H9 (cell line): ENCODE data around the gene NDST1. TPM values are rescaled to one million over a fixed set of nuclear protein-coding genes. Genes with fewer than 3 reads are reported as not detected.

Source experiments
- DNase-seq: peaks from one replicate; pipeline ENCODE4 v3.0.0-alpha.2; 2017
- H2AFZ ChIP-seq: one replicate; pipeline ENCODE4 v1.6.1; 2013; ENCODE audit warnings: mild to moderate bottlenecking, low read length, control low read depth, moderate library complexity
- H2AK5ac ChIP-seq: 2 replicates; pipeline ENCODE4 v1.6.1; 2013; ENCODE audit warnings: low read length, control low read depth, mixed read lengths; ENCODE audit not compliant: insufficient read length
- H2BK120ac ChIP-seq: one replicate; pipeline ENCODE4 v1.6.1; 2013; ENCODE audit warnings: low read depth, mild to moderate bottlenecking, low read length, control low read depth, inconsistent platforms; ENCODE audit not compliant: poor library complexity, severe bottlenecking
- H2BK12ac ChIP-seq: 2 replicates; pipeline ENCODE4 v1.6.1; 2013; ENCODE audit warnings: low read length, control low read depth, mixed read lengths, low read depth; ENCODE audit not compliant: insufficient read length
- H2BK15ac ChIP-seq: 2 replicates; pipeline ENCODE4 v1.6.1; 2013; ENCODE audit warnings: low read depth, low read length, control low read depth
- H2BK20ac ChIP-seq: one replicate; pipeline ENCODE4 v1.6.1; 2013; ENCODE audit warnings: low read depth, mild to moderate bottlenecking, low read length, control low read depth, inconsistent platforms; ENCODE audit not compliant: poor library complexity, severe bottlenecking
- H2BK5ac ChIP-seq: 2 replicates; pipeline ENCODE4 v1.6.1; 2013; ENCODE audit warnings: low read length, control low read depth, mixed read lengths; ENCODE audit not compliant: insufficient read length
- H3K14ac ChIP-seq: 2 replicates; pipeline ENCODE4 v1.6.1; 2013; ENCODE audit warnings: low read length, control low read depth; ENCODE audit not compliant: insufficient read depth
- H3K18ac ChIP-seq: 2 replicates; pipeline ENCODE4 v1.6.1; 2013; ENCODE audit warnings: low read depth, mild to moderate bottlenecking, mixed read lengths, low read length, control low read depth; ENCODE audit not compliant: insufficient read length
- H3K23ac ChIP-seq: 2 replicates; pipeline ENCODE4 v1.6.1; 2013; ENCODE audit warnings: low read length, control low read depth, mixed read lengths, low read depth; ENCODE audit not compliant: insufficient read length
- H3K23me2 ChIP-seq: 2 replicates; pipeline ENCODE4 v1.6.1; 2013; ENCODE audit warnings: low read depth, mild to moderate bottlenecking, mixed read lengths, low read length, control low read depth; ENCODE audit not compliant: insufficient read length, poor library complexity, severe bottlenecking
- H3K27ac ChIP-seq: 2 replicates; pipeline ENCODE4 v1.5.1; 2013; ENCODE audit warnings: low read length, control low read depth, mixed read lengths, low read depth; ENCODE audit not compliant: insufficient read length
- H3K27me3 ChIP-seq: 2 replicates; pipeline ENCODE4 v1.6.1; 2013; ENCODE audit warnings: low read length, control low read depth, inconsistent platforms; ENCODE audit not compliant: insufficient read depth
- H3K4ac ChIP-seq: 2 replicates; pipeline ENCODE4 v1.6.1; 2013; ENCODE audit warnings: low read depth, mild to moderate bottlenecking, control low read depth, inconsistent platforms, low read length, moderate library complexity
- H3K4me1 ChIP-seq: 2 replicates; pipeline ENCODE4 v1.6.1; 2013; ENCODE audit warnings: low read length, control low read depth, inconsistent platforms; ENCODE audit not compliant: insufficient read depth
- H3K4me2 ChIP-seq: 2 replicates; pipeline ENCODE4 v1.6.1; 2013; ENCODE audit warnings: low read length, control low read depth, mixed read lengths; ENCODE audit not compliant: insufficient read length, insufficient read depth
- H3K56ac ChIP-seq: 2 replicates; pipeline ENCODE4 v1.6.1; 2013; ENCODE audit warnings: low read depth, mild to moderate bottlenecking, mixed read lengths, low read length, control low read depth; ENCODE audit not compliant: insufficient read length
- H3K79me1 ChIP-seq: 2 replicates; pipeline ENCODE4 v1.6.1; 2013; ENCODE audit warnings: low read depth, mild to moderate bottlenecking, moderate library complexity, low read length, control low read depth, inconsistent platforms; ENCODE audit not compliant: insufficient read depth, poor library complexity, severe bottlenecking
- H3K79me2 ChIP-seq: 2 replicates; pipeline ENCODE4 v1.6.1; 2013; ENCODE audit warnings: low read length, control low read depth, inconsistent platforms; ENCODE audit not compliant: insufficient read depth
- H3K9ac ChIP-seq: 2 replicates; pipeline ENCODE4 v1.6.1; 2013; ENCODE audit warnings: low read length, control low read depth, mixed read lengths; ENCODE audit not compliant: insufficient read length; ENCODE audit errors: extremely low read depth
- H3K9me3 ChIP-seq: one replicate; pipeline ENCODE4 v1.6.1; 2013; ENCODE audit warnings: low read depth, low read length, inconsistent platforms; ENCODE audit not compliant: control insufficient read depth
- H3T11ph ChIP-seq: one replicate; pipeline ENCODE4 v1.6.1; 2013; ENCODE audit warnings: mild to moderate bottlenecking, low read length, control low read depth, inconsistent platforms
- H4K20me1 ChIP-seq: one replicate; pipeline ENCODE4 v1.6.1; 2013; ENCODE audit not compliant: control insufficient read depth, insufficient read length, insufficient read depth
- H4K5ac ChIP-seq: 2 replicates; pipeline ENCODE4 v1.6.1; 2013; ENCODE audit warnings: low read depth, mild to moderate bottlenecking, mixed read lengths, low read length, control low read depth; ENCODE audit not compliant: insufficient read length
- H4K8ac ChIP-seq: replicated peaks from 2 replicates; pipeline ENCODE4 v1.6.1; 2013; ENCODE audit warnings: low read length, control low read depth, mixed read lengths, low read depth; ENCODE audit not compliant: insufficient read length
- H4K91ac ChIP-seq: 2 replicates; pipeline ENCODE4 v1.6.1; 2013; ENCODE audit warnings: low read depth, mild to moderate bottlenecking, moderate library complexity, mixed read lengths, low read length, control low read depth; ENCODE audit not compliant: insufficient read length
- H3K27ac Mint-ChIP-seq, 3 experiments: 2 replicates in 2 of 3; 3 replicates in 1 of 3; pipeline ENCODE4 v1.8.0; 2020 to 2021; ENCODE audit warnings: mixed read lengths in 3 of 3, mild to moderate bottlenecking in 1 of 3, moderate library complexity in 1 of 3
- H3K27me3 Mint-ChIP-seq: 2 replicates; pipeline ENCODE4 v1.8.0; 2021; ENCODE audit warnings: low read depth, mild to moderate bottlenecking, moderate library complexity, mixed read lengths
- H3K36me3 Mint-ChIP-seq, 3 experiments: 2 replicates in 2 of 3; 3 replicates in 1 of 3; pipeline ENCODE4 v1.8.0; 2020 to 2021; ENCODE audit warnings: low read depth in 3 of 3, mixed read lengths in 3 of 3; ENCODE audit not compliant: insufficient read depth in 1 of 3
- H3K4me1 Mint-ChIP-seq, 2 experiments: 2 replicates each; pipeline ENCODE4 v1.8.0; 2020; ENCODE audit warnings: mixed read lengths in 2 of 2
- H3K4me3 Mint-ChIP-seq, 2 experiments: 2 replicates in 1 of 2; 3 replicates in 1 of 2; pipeline ENCODE4 v1.8.0; 2020 to 2021; ENCODE audit warnings: mild to moderate bottlenecking in 2 of 2, mixed read lengths in 2 of 2, moderate library complexity in 1 of 2
- H3K9me3 Mint-ChIP-seq, 2 experiments: 2 replicates in 1 of 2; 3 replicates in 1 of 2; pipeline ENCODE4 v1.8.0; 2020; ENCODE audit warnings: mild to moderate bottlenecking in 2 of 2, mixed read lengths in 2 of 2, moderate library complexity in 1 of 2
- WGBS: extraction: QIAGEN DNeasy Blood & Tissue Kit; methylation state at CpG from one replicate; pipeline ENCODE4 v1.1.7; 2013; ENCODE audit warnings: missing lambda C conversion rate, low lambda C conversion rate, mixed read lengths; ENCODE audit not compliant: insufficient read length; ENCODE audit errors: extremely low coverage; 5-methylcytosine and 5-hydroxymethylcytosine counted together
- total RNA-seq: library from RNA; stranded (reverse); gene quantifications from 2 replicates; pipeline ENCODE4 v1.2.1, GENCODE V29; 2021
- TF ChIP-seq, protein P1 (sequence below): fragments of 200-600 bp; sonication (generic); conservative IDR thresholded peaks from 3 replicates; pipeline ENCODE4 v1.8.0; 2021; ENCODE audit warnings: antibody characterized with exemption, mild to moderate bottlenecking

Gene NDST1
- total RNA-seq, 1 experiment from 2014 or later: 65.5 TPM

DNA sequence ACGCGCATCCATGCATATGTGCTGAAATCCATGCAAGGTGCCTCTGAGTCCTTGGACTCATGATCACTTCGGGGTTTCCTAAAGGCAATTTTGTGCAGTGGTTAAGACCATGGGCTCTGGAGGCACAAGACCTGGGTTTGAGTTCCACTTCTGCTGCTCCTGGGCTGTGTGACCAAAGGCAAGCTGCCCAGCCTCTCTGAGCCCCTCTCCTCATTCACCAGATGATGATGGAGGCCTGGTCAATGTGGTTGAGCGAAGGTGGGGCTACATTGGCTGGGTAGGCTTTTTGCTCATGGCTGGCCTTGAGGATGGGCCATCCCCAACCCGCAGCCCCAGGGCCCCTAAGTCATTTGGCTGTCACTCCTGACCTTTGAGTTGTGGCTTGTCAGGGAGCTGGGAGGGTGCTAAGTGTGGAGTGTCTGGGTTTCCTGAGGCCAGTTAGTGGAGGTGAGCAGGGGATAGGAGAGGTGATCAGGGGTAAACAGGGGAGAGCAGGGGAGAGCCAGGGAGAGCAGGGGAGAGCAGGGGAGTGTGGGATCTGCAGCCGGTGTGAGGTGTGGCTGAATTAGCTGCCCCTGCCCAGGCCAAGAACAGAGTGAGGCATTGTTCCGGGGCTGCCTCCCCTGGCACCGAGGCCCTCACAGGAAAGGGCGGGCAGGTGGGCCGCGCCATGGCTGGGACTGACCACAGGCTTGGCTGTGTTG, 68.0 kb downstream of the NDST1 start:
- Histone ChIP-seq H3K79me1 (no peaks in the 10 kb centered on the region), H3K27me3 (no peaks in the 10 kb centered on the region), H3K4ac (no peak overlapping the region), H2BK15ac (no peak overlapping the region), H3K14ac (no peak overlapping the region; the same call in 1 of the 2 replicates), H4K91ac (no peak overlapping the region), H3T11ph (no peak overlapping the region), H3K9ac (no peak overlapping the region), H4K8ac (no peak overlapping the region), H2AK5ac (no peak overlapping the region), H3K23ac (no peak overlapping the region), H3K4me2 (no peak overlapping the region), H3K79me2 (no peaks in the 10 kb centered on the region), H4K20me1 (no peaks in the 10 kb centered on the region), H2AFZ (no peak overlapping the region), H3K56ac (no peak overlapping the region), H4K5ac (no peak overlapping the region), H3K9me3 (no peaks in the 10 kb centered on the region), H3K27ac (no peak overlapping the region), H2BK120ac (no peak overlapping the region), H2BK20ac (no peak overlapping the region), H3K18ac (no peak overlapping the region), H2BK5ac (no peak overlapping the region), H2BK12ac (no peak overlapping the region), H3K23me2 (no peaks in the 10 kb centered on the region), H3K4me1 (no peaks in the 10 kb centered on the region)
- Mint-ChIP-seq H3K4me1 (peaks cover 4% of the 10 kb centered on the region in 2 experiments), H3K9me3 (no peaks in the 10 kb centered on the region), H3K27me3 (peaks cover 2% of the 10 kb centered on the region), H3K36me3 (no peaks in the 10 kb centered on the region), H3K4me3 (no peak overlapping the region), H3K27ac (no peak overlapping the region)
- TF ChIP-seq, protein P1, sequence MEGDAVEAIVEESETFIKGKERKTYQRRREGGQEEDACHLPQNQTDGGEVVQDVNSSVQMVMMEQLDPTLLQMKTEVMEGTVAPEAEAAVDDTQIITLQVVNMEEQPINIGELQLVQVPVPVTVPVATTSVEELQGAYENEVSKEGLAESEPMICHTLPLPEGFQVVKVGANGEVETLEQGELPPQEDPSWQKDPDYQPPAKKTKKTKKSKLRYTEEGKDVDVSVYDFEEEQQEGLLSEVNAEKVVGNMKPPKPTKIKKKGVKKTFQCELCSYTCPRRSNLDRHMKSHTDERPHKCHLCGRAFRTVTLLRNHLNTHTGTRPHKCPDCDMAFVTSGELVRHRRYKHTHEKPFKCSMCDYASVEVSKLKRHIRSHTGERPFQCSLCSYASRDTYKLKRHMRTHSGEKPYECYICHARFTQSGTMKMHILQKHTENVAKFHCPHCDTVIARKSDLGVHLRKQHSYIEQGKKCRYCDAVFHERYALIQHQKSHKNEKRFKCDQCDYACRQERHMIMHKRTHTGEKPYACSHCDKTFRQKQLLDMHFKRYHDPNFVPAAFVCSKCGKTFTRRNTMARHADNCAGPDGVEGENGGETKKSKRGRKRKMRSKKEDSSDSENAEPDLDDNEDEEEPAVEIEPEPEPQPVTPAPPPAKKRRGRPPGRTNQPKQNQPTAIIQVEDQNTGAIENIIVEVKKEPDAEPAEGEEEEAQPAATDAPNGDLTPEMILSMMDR: no peak
- no CpG with 5 or more reads among the region's 11 CpGs for WGBS
- no peak for DNase-seq
